ENCODE measurements around the gene CELSR2.
"Not testable (repeated sequence)": the region's sequence is repeated elsewhere in the genome, so short reads cannot be mapped to it uniquely, and the experiment has no call there.

The CELSR2 gene

GRCh38 chr1:109296782-109297181, 47.4 kb downstream of the CELSR2 start:
- no peak for FAIRE-seq
- TF ChIP-seq POLR2A (IDR thresholded peaks at IDR 0.05; ENCODE audit: low read depth, low read length) = no peak

GRCh38 chr1:109298666-109299557, 49.6 kb downstream of the CELSR2 start:
- no peak for TF ChIP-seq POLR2A (IDR thresholded peaks at IDR 0.05; ENCODE audit: low read depth, low read length)
- FAIRE-seq = no peak

More at GRCh38 chr1:109296782-109297181, 47.4 kb downstream of the CELSR2 start:
- no peak for DNase-seq (ENCODE audit: insufficient read length, low spot score)

GRCh38 chr1:109299558-109300343, 50.4 kb downstream of the CELSR2 start:
- FAIRE-seq = no peak
- TF ChIP-seq POLR2A (IDR thresholded peaks at IDR 0.05; ENCODE audit: low read depth, low read length) = no peak
- DNase-seq (ENCODE audit: insufficient read length, low spot score) = no peak

More at GRCh38 chr1:109298666-109299557, 49.6 kb downstream of the CELSR2 start:
- DNase-seq (ENCODE audit: insufficient read length, low spot score) = no peak

- DNase-seq (ENCODE audit: insufficient read length, low spot score) (no peak), FAIRE-seq (no peak)
- TF ChIP-seq POLR2A (IDR thresholded peaks at IDR 0.05; ENCODE audit: low read depth, low read length) = no peak
Measured at GRCh38 chr1:109300650-109301151, 51.4 kb downstream of the CELSR2 start.

GRCh38 chr1:109301874-109302273, 52.5 kb downstream of the CELSR2 start:
- no peak for TF ChIP-seq POLR2A (IDR thresholded peaks at IDR 0.05; ENCODE audit: low read depth, low read length)
- FAIRE-seq (no peak), DNase-seq (ENCODE audit: insufficient read length, low spot score) (no peak)

GRCh38 chr1:109304226-109304920, 55.0 kb downstream of the CELSR2 start:
- TF ChIP-seq POLR2A (IDR thresholded peaks at IDR 0.05; ENCODE audit: low read depth, low read length) = no peak
- DNase-seq (ENCODE audit: insufficient read length, low spot score) = no peak
- no peak for FAIRE-seq

- not testable (repeated sequence) for FAIRE-seq
Measured at GRCh38 chr1:109305991-109306390, 56.7 kb downstream of the CELSR2 start.

GRCh38 chr1:109306832-109307273, 57.5 kb downstream of the CELSR2 start, which contains the start of gene MYBPHL:
MYBPHL (minus strand) TSS chr1:109307011; CDS start chr1:109306991, 20 bp downstream.
- DNase-seq (ENCODE audit: insufficient read length, low spot score) (no peak), FAIRE-seq (no peak)
- no peak for TF ChIP-seq POLR2A (IDR thresholded peaks at IDR 0.05; ENCODE audit: low read depth, low read length)

More at GRCh38 chr1:109305991-109306390, 56.7 kb downstream of the CELSR2 start:
- not testable (repeated sequence) for DNase-seq (ENCODE audit: insufficient read length, low spot score)

- TF ChIP-seq POLR2A (IDR thresholded peaks at IDR 0.05; ENCODE audit: low read depth, low read length) = no peak
- DNase-seq (ENCODE audit: insufficient read length, low spot score) = no peak
- no peak for FAIRE-seq
Measured at GRCh38 chr1:109307274-109308021, 58.1 kb downstream of the CELSR2 start.

- TF ChIP-seq POLR2A (IDR thresholded peaks at IDR 0.05; ENCODE audit: low read depth, low read length) = no peak
- FAIRE-seq (no peak), DNase-seq (ENCODE audit: insufficient read length, low spot score) (no peak)
Measured at GRCh38 chr1:109309347-109309746, 60.0 kb downstream of the CELSR2 start.

GRCh38 chr1:109312246-109312645, 62.9 kb downstream of the CELSR2 start:
- DNase-seq (ENCODE audit: insufficient read length, low spot score) = no peak
- TF ChIP-seq POLR2A (IDR thresholded peaks at IDR 0.05; ENCODE audit: low read depth, low read length) = no peak

GRCh38 chr1:109312978-109313775, 63.8 kb downstream of the CELSR2 start:
- DNase-seq (ENCODE audit: insufficient read length, low spot score) (no peak), FAIRE-seq (no peak)
- no peak for TF ChIP-seq POLR2A (IDR thresholded peaks at IDR 0.05; ENCODE audit: low read depth, low read length)

More at GRCh38 chr1:109312246-109312645, 62.9 kb downstream of the CELSR2 start:
- FAIRE-seq = no peak
